Measurements from ENCODE around the gene TREX2.

Gene TREX2

DNA sequence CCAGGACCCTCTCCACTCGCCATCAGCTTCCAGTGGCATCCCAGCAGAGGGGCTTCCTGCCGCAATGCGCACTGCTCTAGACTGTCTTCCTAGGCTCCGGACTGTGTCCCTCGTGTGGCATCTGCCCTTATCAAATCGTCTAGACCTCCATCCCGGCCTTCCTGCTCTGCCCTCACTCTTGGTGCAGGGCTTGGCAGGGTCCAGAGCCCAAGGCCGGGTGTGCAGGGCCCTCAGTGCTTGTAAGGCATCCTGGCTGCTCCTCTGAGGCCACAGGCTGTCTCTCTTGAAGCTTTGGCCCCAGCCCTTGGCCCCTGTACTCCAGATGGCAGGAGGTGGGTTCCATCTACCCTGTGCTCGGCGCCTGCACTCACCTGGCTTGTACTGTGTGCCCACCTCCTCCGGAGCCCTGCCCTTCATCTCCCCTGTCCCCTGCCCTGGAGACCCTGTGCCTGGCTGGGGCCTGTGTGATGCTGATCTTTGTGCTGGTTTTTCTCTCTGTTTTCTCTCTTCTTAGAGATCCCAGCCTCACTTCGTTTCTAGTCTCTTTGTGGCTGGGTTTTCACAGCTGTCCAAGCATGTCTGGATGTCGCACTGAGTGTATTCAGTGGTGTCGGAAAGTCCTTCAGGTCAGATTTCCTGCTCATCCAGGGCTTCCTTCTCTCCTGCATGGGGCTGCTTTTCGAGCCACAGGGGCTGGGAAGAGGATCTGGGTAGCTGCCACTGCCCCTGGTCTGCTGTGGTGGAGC is 3.7 kb upstream of the TREX2 start:
- Histone ChIP-seq H3K9ac (ENCODE audit: low read length) (no peak overlapping the region), H3K4ac (ENCODE audit: low read depth, low read length) (no peak overlapping the region)
- WGBS (ENCODE audit: extremely low coverage, insufficient coverage, insufficient read length): no CpG with 5 or more reads among the region's 15 CpGs

GRCh38 chrX:153448556-153449367 is 2.9 kb upstream of the TREX2 start:
- H2BK120ac ChIP-seq (ENCODE audit: insufficient read depth, low read length, poor library complexity): no peak overlapping the region
- H4K91ac ChIP-seq (ENCODE audit: low read depth, low read length): no peak overlapping the region

More for the DNA sequence above, 3.7 kb upstream of the TREX2 start:
- no peak overlapping the region for H2BK12ac ChIP-seq (ENCODE audit: low read length)
- no peak overlapping the region for H3K18ac ChIP-seq (ENCODE audit: low read length)
- no peaks in the 10 kb centered on the region for H3K4me1 ChIP-seq (ENCODE audit: control insufficient read depth in 1 of 2, insufficient read depth in 2 of 2, low read length in 2 of 2)
- H2BK5ac ChIP-seq (ENCODE audit: low read depth, low read length, poor library complexity): no peak overlapping the region
- H3K79me1 ChIP-seq (ENCODE audit: low read length): no peaks in the 10 kb centered on the region
- DNase-seq: no peak
- H3K4me2 ChIP-seq (ENCODE audit: low read length): no peak overlapping the region
- no peaks in the 10 kb centered on the region for H3K79me2 ChIP-seq (ENCODE audit: control insufficient read depth, insufficient read depth, low read length, poor library complexity)
- no peak overlapping the region for H4K91ac ChIP-seq (ENCODE audit: low read depth, low read length)
- H3K9me3 ChIP-seq (ENCODE audit: insufficient read depth, low read depth, low read length): no peaks in the 10 kb centered on the region
- H2BK120ac ChIP-seq (ENCODE audit: insufficient read depth, low read length, poor library complexity): no peak overlapping the region
- H4K12ac ChIP-seq (ENCODE audit: low read depth, low read length): no peak overlapping the region
- H2AFZ ChIP-seq (ENCODE audit: insufficient read depth, low read length, poor library complexity): no peak overlapping the region
- H3K23ac ChIP-seq (ENCODE audit: low read length): no peak overlapping the region
- H2AK5ac ChIP-seq (ENCODE audit: low read length): no peak overlapping the region
- no peak overlapping the region for H3K4me3 ChIP-seq (ENCODE audit: low read depth, low read length)
- no peak overlapping the region for H3K14ac ChIP-seq (ENCODE audit: low read length)
- no peak overlapping the region for H4K8ac ChIP-seq (ENCODE audit: low read depth, low read length)
- H3K36me3 ChIP-seq (ENCODE audit: control insufficient read depth in 1 of 2, insufficient read depth in 2 of 2, low read length in 2 of 2): peaks cover 4 to 7% of the 10 kb centered on the region in 2 experiments
- no peak overlapping the region for H3K27ac ChIP-seq (ENCODE audit: low read depth, low read length)
- H3K27me3 ChIP-seq (ENCODE audit: insufficient read depth, low read length): no peaks in the 10 kb centered on the region

DNA sequence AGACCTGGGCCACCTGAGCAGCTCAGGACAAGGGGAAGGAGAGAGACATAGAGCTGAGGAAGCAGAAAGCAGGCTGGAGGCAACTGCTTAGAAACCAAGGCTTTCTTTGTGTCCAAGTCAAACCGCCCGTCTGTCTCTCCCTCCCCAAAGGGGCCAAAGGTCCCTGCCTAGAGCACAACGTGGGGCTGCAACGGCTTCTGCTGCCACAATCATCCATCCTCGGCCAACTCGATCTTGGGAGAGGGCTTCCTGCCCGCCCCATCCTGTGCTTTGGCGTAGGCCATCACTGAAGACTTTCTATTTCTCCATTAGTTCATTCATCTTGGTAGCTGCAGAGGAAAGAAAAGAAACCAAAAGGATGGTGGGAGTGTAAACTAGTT is 1.7 kb upstream of the TREX2 start:
- H4K12ac ChIP-seq (ENCODE audit: low read depth, low read length): no peak overlapping the region
- H3K9me3 ChIP-seq (ENCODE audit: insufficient read depth, low read depth, low read length): no peaks in the 10 kb centered on the region
- no peak overlapping the region for H3K4ac ChIP-seq (ENCODE audit: low read depth, low read length)
- H3K18ac ChIP-seq (ENCODE audit: low read length): no peak overlapping the region
- H3K9ac ChIP-seq (ENCODE audit: low read length): no peak overlapping the region
- no peak overlapping the region for H3K4me3 ChIP-seq (ENCODE audit: low read depth, low read length)
- no peak overlapping the region for H4K91ac ChIP-seq (ENCODE audit: low read depth, low read length)
- no peak overlapping the region for H2AFZ ChIP-seq (ENCODE audit: insufficient read depth, low read length, poor library complexity)
- peaks cover 4% of the 10 kb centered on the region in 2 experiments for H3K36me3 ChIP-seq (ENCODE audit: control insufficient read depth in 1 of 2, insufficient read depth in 2 of 2, low read length in 2 of 2)
- no peaks in the 10 kb centered on the region for H3K27me3 ChIP-seq (ENCODE audit: insufficient read depth, low read length)
- H3K27ac ChIP-seq (ENCODE audit: low read depth, low read length): no peak overlapping the region
- no peak overlapping the region for H2BK120ac ChIP-seq (ENCODE audit: insufficient read depth, low read length, poor library complexity)
- no peak overlapping the region for H3K4me2 ChIP-seq (ENCODE audit: low read length)
- no peak overlapping the region for H4K8ac ChIP-seq (ENCODE audit: low read depth, low read length)
- no peak for DNase-seq
- no peak overlapping the region for H2BK5ac ChIP-seq (ENCODE audit: low read depth, low read length, poor library complexity)
- no peaks in the 10 kb centered on the region for H3K4me1 ChIP-seq (ENCODE audit: control insufficient read depth in 1 of 2, insufficient read depth in 2 of 2, low read length in 2 of 2)
- H3K79me2 ChIP-seq (ENCODE audit: control insufficient read depth, insufficient read depth, low read length, poor library complexity): no peaks in the 10 kb centered on the region
- H3K79me1 ChIP-seq (ENCODE audit: low read length): no peaks in the 10 kb centered on the region
- H2AK5ac ChIP-seq (ENCODE audit: low read length): no peak overlapping the region
- no peak overlapping the region for H2BK12ac ChIP-seq (ENCODE audit: low read length)
- no peak overlapping the region for H3K23ac ChIP-seq (ENCODE audit: low read length)
- no CpG with 5 or more reads among the region's 8 CpGs for WGBS (ENCODE audit: extremely low coverage, insufficient coverage, insufficient read length)
- H3K14ac ChIP-seq (ENCODE audit: low read length): no peak overlapping the region

More at GRCh38 chrX:153448556-153449367, 2.9 kb upstream of the TREX2 start:
- no peak overlapping the region for H3K27ac ChIP-seq (ENCODE audit: low read depth, low read length)
- WGBS (ENCODE audit: extremely low coverage, insufficient coverage, insufficient read length): no CpG with 5 or more reads among the region's 21 CpGs
- no peaks in the 10 kb centered on the region for H3K4me1 ChIP-seq (ENCODE audit: control insufficient read depth in 1 of 2, insufficient read depth in 2 of 2, low read length in 2 of 2)
- H3K79me2 ChIP-seq (ENCODE audit: control insufficient read depth, insufficient read depth, low read length, poor library complexity): no peaks in the 10 kb centered on the region
- H3K14ac ChIP-seq (ENCODE audit: low read length): no peak overlapping the region
- H2AK5ac ChIP-seq (ENCODE audit: low read length): no peak overlapping the region
- H3K27me3 ChIP-seq (ENCODE audit: insufficient read depth, low read length): no peaks in the 10 kb centered on the region
- no peak overlapping the region for H3K4me3 ChIP-seq (ENCODE audit: low read depth, low read length)
- H2BK12ac ChIP-seq (ENCODE audit: low read length): no peak overlapping the region
- no peak overlapping the region for H4K12ac ChIP-seq (ENCODE audit: low read depth, low read length)
- H3K23ac ChIP-seq (ENCODE audit: low read length): no peak overlapping the region
- no peaks in the 10 kb centered on the region for H3K9me3 ChIP-seq (ENCODE audit: insufficient read depth, low read depth, low read length)
- H3K18ac ChIP-seq (ENCODE audit: low read length): no peak overlapping the region
- DNase-seq: no peak
- H3K79me1 ChIP-seq (ENCODE audit: low read length): no peaks in the 10 kb centered on the region
- peaks cover 4 to 5% of the 10 kb centered on the region in 2 experiments for H3K36me3 ChIP-seq (ENCODE audit: control insufficient read depth in 1 of 2, insufficient read depth in 2 of 2, low read length in 2 of 2)
- no peak overlapping the region for H3K4me2 ChIP-seq (ENCODE audit: low read length)
- H3K9ac ChIP-seq (ENCODE audit: low read length): no peak overlapping the region
- H2AFZ ChIP-seq (ENCODE audit: insufficient read depth, low read length, poor library complexity): no peak overlapping the region
- H2BK5ac ChIP-seq (ENCODE audit: low read depth, low read length, poor library complexity): no peak overlapping the region
- no peak overlapping the region for H4K8ac ChIP-seq (ENCODE audit: low read depth, low read length)
- H3K4ac ChIP-seq (ENCODE audit: low read depth, low read length): no peak overlapping the region

- H2BK120ac ChIP-seq (ENCODE audit: insufficient read depth, low read length, poor library complexity): no peak overlapping the region
- no peak overlapping the region for H3K4me2 ChIP-seq (ENCODE audit: low read length)
- DNase-seq: no peak
- H3K4me3 ChIP-seq (ENCODE audit: low read depth, low read length): no peak overlapping the region
- no peak overlapping the region for H3K18ac ChIP-seq (ENCODE audit: low read length)
- no peaks in the 10 kb centered on the region for H3K9me3 ChIP-seq (ENCODE audit: insufficient read depth, low read depth, low read length)
- no peak overlapping the region for H2BK5ac ChIP-seq (ENCODE audit: low read depth, low read length, poor library complexity)
- H2BK12ac ChIP-seq (ENCODE audit: low read length): no peak overlapping the region
- H4K12ac ChIP-seq (ENCODE audit: low read depth, low read length): no peak overlapping the region
- H2AK5ac ChIP-seq (ENCODE audit: low read length): no peak overlapping the region
- no CpG with 5 or more reads among the region's 17 CpGs for WGBS (ENCODE audit: extremely low coverage, insufficient coverage, insufficient read length)
- H3K27me3 ChIP-seq (ENCODE audit: insufficient read depth, low read length): no peaks in the 10 kb centered on the region
- H3K79me1 ChIP-seq (ENCODE audit: low read length): no peaks in the 10 kb centered on the region
- no peak overlapping the region for H3K4ac ChIP-seq (ENCODE audit: low read depth, low read length)
- peaks cover 4% of the 10 kb centered on the region in 2 experiments for H3K36me3 ChIP-seq (ENCODE audit: control insufficient read depth in 1 of 2, insufficient read depth in 2 of 2, low read length in 2 of 2)
- H3K4me1 ChIP-seq (ENCODE audit: control insufficient read depth in 1 of 2, insufficient read depth in 2 of 2, low read length in 2 of 2): no peaks in the 10 kb centered on the region
- no peak overlapping the region for H2AFZ ChIP-seq (ENCODE audit: insufficient read depth, low read length, poor library complexity)
- no peak overlapping the region for H3K23ac ChIP-seq (ENCODE audit: low read length)
- no peak overlapping the region for H3K27ac ChIP-seq (ENCODE audit: low read depth, low read length)
- H4K8ac ChIP-seq (ENCODE audit: low read depth, low read length): no peak overlapping the region
- no peaks in the 10 kb centered on the region for H3K79me2 ChIP-seq (ENCODE audit: control insufficient read depth, insufficient read depth, low read length, poor library complexity)
- no peak overlapping the region for H3K9ac ChIP-seq (ENCODE audit: low read length)
- H4K91ac ChIP-seq (ENCODE audit: low read depth, low read length): no peak overlapping the region
- H3K14ac ChIP-seq (ENCODE audit: low read length): no peak overlapping the region
Measured at GRCh38 chrX:153446950-153447580, 1.2 kb upstream of the TREX2 start.

All from trophoblast cell (in vitro differentiated cells and primary cell).